Ishikawa (cell line): ENCODE measurements around the gene GJB1.
A peak's percentile ranks its signal among the peaks of the same experiment; 100 is the strongest.

Experiments used
- CEBPB ChIP-seq: IDR thresholded peaks from 2 replicates; pipeline ENCODE4 v1.6.1; 2012
- CREB1 ChIP-seq: IDR thresholded peaks from 2 replicates; pipeline ENCODE4 v1.6.1; 2012; ENCODE audit warnings: low read depth
- EGR1 ChIP-seq: IDR thresholded peaks from 2 replicates; pipeline ENCODE4 v1.6.1; 2012
- EP300 ChIP-seq: IDR thresholded peaks from 2 replicates; pipeline ENCODE4 v1.6.1; 2012; ENCODE audit warnings: borderline replicate concordance
- FOXM1 ChIP-seq: IDR thresholded peaks from 2 replicates; pipeline ENCODE4 v1.6.1; 2012; ENCODE audit warnings: low read depth, borderline replicate concordance
- NFIC ChIP-seq: IDR thresholded peaks from 2 replicates; pipeline ENCODE4 v1.6.1; 2012
- RAD21 ChIP-seq: IDR thresholded peaks from 2 replicates; pipeline ENCODE4 v1.6.1; 2012; ENCODE audit warnings: low read depth
- TAF1 ChIP-seq: IDR thresholded peaks from 2 replicates; pipeline ENCODE4 v1.6.1; 2012; ENCODE audit warnings: low read depth, mild to moderate bottlenecking
- TCF12 ChIP-seq: IDR thresholded peaks from 2 replicates; pipeline ENCODE4 v1.6.1; 2012; ENCODE audit warnings: low read depth
- TEAD4 ChIP-seq: IDR thresholded peaks from 2 replicates; pipeline ENCODE4 v1.6.1; 2012
- USF1 ChIP-seq: IDR thresholded peaks from 2 replicates; pipeline ENCODE4 v1.6.1; 2012
- YY1 ChIP-seq: IDR thresholded peaks from 2 replicates; pipeline ENCODE4 v1.6.1; 2012; ENCODE audit warnings: low read depth
- ZBTB7A ChIP-seq: IDR thresholded peaks from 2 replicates; pipeline ENCODE4 v1.6.1; 2012; ENCODE audit warnings: low read depth
- TF ChIP-seq, protein P1 (sequence below): IDR thresholded peaks from 2 replicates; pipeline ENCODE4 v1.6.1; 2012; ENCODE audit warnings: low read depth, mild to moderate bottlenecking
- TF ChIP-seq, protein P2 (sequence below): IDR thresholded peaks from 2 replicates; pipeline ENCODE4 v1.6.1; 2012

GJB1 gene

DNA sequence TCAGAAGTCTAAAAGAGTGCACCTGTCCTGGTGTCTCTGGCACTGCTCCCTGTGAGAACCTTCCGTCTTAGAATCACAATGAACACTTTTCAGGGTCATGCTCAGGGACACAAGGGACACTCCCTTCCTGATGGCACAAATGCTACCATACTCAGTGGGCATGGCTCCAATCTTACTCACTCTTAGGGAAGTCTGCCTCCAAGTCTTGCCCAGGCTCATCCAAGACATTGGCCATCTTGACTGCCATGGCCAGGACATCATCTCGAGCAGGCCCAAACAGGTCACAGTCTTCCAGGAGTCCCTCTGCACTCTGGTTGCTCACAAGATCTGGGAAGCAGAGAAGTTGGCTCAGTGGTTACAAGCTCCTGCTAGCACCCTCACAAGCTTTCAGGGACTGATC lies 22.1 kb downstream of the GJB1 start:
- TF ChIP-seq YY1 (no peak), NFIC (no peak), TCF12 (no peak)

- TF ChIP-seq FOXM1 (no peak), TEAD4 (no peak), RAD21 (no peak), TCF12 (no peak), NFIC (no peak), TAF1 (no peak), CEBPB (no peak), EP300 (no peak), EGR1 (no peak)
- TF ChIP-seq, protein P1, sequence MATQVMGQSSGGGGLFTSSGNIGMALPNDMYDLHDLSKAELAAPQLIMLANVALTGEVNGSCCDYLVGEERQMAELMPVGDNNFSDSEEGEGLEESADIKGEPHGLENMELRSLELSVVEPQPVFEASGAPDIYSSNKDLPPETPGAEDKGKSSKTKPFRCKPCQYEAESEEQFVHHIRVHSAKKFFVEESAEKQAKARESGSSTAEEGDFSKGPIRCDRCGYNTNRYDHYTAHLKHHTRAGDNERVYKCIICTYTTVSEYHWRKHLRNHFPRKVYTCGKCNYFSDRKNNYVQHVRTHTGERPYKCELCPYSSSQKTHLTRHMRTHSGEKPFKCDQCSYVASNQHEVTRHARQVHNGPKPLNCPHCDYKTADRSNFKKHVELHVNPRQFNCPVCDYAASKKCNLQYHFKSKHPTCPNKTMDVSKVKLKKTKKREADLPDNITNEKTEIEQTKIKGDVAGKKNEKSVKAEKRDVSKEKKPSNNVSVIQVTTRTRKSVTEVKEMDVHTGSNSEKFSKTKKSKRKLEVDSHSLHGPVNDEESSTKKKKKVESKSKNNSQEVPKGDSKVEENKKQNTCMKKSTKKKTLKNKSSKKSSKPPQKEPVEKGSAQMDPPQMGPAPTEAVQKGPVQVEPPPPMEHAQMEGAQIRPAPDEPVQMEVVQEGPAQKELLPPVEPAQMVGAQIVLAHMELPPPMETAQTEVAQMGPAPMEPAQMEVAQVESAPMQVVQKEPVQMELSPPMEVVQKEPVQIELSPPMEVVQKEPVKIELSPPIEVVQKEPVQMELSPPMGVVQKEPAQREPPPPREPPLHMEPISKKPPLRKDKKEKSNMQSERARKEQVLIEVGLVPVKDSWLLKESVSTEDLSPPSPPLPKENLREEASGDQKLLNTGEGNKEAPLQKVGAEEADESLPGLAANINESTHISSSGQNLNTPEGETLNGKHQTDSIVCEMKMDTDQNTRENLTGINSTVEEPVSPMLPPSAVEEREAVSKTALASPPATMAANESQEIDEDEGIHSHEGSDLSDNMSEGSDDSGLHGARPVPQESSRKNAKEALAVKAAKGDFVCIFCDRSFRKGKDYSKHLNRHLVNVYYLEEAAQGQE: no peak
These were observed 27.8 kb downstream of the GJB1 start for GRCh38 chrX:71250841-71251240.

GRCh38 chrX:71251466-71251973 lies 28.5 kb downstream of the GJB1 start:
- no peak for TF ChIP-seq EGR1
- no peak for TF ChIP-seq TCF12
- no peak for TF ChIP-seq RAD21
- TF ChIP-seq TEAD4: no peak
- TF ChIP-seq FOXM1: no peak
- TF ChIP-seq, protein P2, sequence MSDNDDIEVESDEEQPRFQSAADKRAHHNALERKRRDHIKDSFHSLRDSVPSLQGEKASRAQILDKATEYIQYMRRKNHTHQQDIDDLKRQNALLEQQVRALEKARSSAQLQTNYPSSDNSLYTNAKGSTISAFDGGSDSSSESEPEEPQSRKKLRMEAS: no peak

DNA sequence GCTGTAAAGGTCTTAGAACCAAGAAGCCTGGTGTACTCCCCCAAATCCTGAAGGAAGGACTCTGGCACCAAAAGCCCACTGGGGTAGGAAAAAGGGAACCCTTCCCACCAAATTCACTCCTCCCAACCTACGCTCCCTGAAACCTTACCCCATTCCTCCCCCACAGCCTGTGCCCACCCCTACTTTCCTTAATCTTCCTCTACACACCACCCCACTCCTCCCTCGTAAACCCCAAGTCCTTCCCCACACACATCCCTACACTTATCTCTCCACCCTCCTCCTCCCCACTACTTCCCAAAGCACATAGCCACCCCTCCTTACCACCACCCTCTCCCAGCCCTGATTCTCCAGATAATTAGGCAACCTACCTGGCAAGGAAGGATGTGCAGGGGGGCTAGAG lies 29.2 kb downstream of the GJB1 start:
- TF ChIP-seq, protein P2: no peak
- TF ChIP-seq USF1: no peak
- TF ChIP-seq CEBPB: no peak

DNA sequence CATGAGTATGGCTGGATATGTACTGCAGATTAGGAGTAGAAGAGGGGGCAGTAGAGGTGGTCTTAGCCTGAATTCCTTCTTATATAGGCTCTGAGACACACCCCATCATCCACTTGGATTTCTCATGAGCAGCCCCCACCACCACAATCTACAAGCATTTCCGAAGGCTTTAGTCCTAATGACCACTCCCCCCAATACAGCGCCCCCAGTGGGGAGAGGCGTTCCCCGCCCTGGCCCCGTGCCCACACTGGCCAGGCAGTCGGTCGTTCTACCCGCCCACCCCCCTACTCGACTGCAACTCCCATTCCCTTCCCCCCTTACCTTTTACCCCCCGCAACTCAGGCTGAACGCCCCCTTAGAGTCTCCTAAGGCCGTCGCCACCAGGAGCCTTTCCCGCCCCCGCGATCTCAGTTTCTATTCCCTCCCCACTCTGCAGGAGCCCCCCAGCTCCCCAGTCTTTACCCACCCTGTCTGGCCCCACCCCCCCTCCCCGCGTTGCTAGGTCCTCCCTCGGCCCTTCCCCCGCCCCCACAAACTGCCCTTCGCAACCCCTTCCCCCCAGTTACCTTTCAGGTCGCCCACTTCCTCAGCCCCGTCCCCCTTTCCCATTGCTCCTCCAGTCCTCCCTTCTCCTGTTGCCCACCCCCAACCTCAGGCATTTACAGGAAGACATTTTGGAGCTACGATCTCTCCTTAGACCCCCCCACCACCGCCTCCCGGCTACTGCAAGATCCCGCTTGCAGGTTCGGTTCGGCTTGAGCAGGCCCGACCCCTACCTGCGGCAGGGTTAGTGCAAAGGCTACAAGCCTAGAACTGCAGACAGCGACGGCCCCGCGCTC lies 30.4 kb downstream of the GJB1 start:
- TF ChIP-seq NFIC: peak; percentile 67
- TF ChIP-seq ZBTB7A: peak; percentile 53; the same call in 1 of the 2 replicates
- TF ChIP-seq RAD21: no peak

DNA sequence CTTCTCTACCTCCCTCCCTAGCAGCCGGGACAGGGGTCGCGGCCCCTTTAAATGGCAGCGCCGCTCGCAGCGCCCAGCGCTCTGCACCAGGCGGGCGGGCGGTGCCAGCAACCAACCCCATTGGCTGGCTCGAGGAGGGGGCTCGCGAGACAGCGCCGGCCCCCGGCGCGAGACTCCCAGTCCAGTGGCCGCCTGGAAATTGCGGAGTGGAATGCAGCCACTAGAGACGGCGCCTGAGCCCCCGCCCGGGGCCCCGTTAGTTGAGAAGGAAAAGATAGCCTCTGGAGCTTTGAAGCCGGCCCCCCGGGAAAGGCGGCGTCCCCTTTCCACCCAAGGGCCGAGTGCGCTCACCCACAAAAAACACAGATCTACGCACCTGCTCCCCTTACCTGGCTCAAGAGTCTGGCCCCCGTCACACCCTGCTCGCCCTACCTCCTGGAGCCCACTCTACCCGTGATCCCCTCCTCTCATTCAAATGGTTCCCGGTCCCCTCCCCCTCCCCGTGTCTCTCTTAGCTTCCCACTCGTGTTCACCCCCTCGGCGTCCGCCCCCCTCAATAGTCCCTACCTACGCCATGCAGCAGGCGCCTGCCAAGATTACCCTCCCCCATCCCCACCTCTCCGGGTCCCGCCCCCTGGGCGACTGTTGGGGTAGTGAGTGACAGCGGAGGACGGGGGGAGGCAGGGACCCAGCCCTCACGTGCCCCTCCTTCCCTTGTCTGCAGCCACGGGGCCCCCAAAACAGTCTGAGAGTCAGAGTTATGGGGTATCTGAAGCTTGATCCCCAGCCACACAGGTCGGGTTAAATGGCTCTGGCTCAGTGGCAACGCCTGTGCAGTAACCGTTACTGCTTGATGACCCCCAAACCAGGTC lies 31.3 kb downstream of the GJB1 start, which contains the start of gene ZMYM3:
Gene ZMYM3 (minus strand): TSS at position 49 of the 872 bp plus-strand sequence. CDS start 885 bp downstream, outside the sequence.
- TF ChIP-seq TAF1 (no peak; the same call in 1 of the 2 replicates), TEAD4 (no peak), RAD21 (no peak), EGR1 (no peak), ZBTB7A (0 out of 2 replicates have a peak, but pooled peaks have one; percentile 21), NFIC (no peak), CEBPB (no peak), CREB1 (no peak), YY1 (0 out of 2 replicates have a peak, but pooled peaks have one; percentile 17), EP300 (no peak), TCF12 (0 out of 2 replicates have a peak, but pooled peaks have one; percentile 23), USF1 (no peak; the same call in 1 of the 2 replicates), FOXM1 (no peak)
- TF ChIP-seq, protein P2: peak; percentile 15; the same call in 1 of the 2 replicates
- TF ChIP-seq, protein P1: no peak
